Gastroesophageal sphincter (tissue), 4 donors: ENCODE results near the gene CLOCK. TPM values are rescaled to one million over a fixed set of nuclear protein-coding genes. Genes with fewer than 3 reads are reported as not detected.

Experiments used
- ATAC-seq: fragments of 150-250 bp; one replicate; pipeline ENCODE4 v1.9.1; 2016; ENCODE audit warnings: mild to moderate bottlenecking, moderate library complexity
- H3K27ac ChIP-seq, 4 donors: fragments of 200-600 bp; sonication (generic) in 3 of 4; 1 replicate in 3 of 4; 2 replicates in 1 of 4; pipeline ENCODE4 v1.5.1; 2016 to 2019
- H3K27me3 ChIP-seq: fragments of 200-600 bp; sonication (generic); one replicate; pipeline ENCODE4 v1.5.1; 2019
- H3K36me3 ChIP-seq, 2 donors: fragments of 200-600 bp; sonication (generic); one replicate each; pipeline ENCODE4 v1.5.1; 2019; ENCODE audit warnings: control low read depth in 1 of 2
- H3K4me1 ChIP-seq, 3 donors: fragments of 200-600 bp; sonication (generic); 1 replicate in 2 of 3; 2 replicates in 1 of 3; pipeline ENCODE4 v1.5.1; 2016 to 2019; ENCODE audit warnings: control low read depth in 2 of 3
- H3K4me3 ChIP-seq, 2 donors: fragments of 200-600 bp; sonication (generic); one replicate each; pipeline ENCODE4 v1.5.1; 2019; ENCODE audit warnings: mild to moderate bottlenecking in 1 of 2, moderate library complexity in 1 of 2
- H3K9me3 ChIP-seq, 3 donors: fragments of 200-600 bp; sonication (generic); one replicate each; pipeline ENCODE4 v1.5.1; 2017 to 2019; ENCODE audit warnings: control low read depth in 2 of 3
- EP300 ChIP-seq: sonication (generic); formaldehyde crosslinking; IDR thresholded peaks from one replicate; pipeline ENCODE4 v1.6.1; 2017; ENCODE audit warnings: antibody characterized with exemption, mild to moderate bottlenecking
- POLR2A ChIP-seq, 2 donors: fragments of 450-650 bp; IDR thresholded peaks; one replicate each; pipeline ENCODE4 v1.6.1; 2017; ENCODE audit warnings: antibody characterized with exemption in 2 of 2, mild to moderate bottlenecking in 2 of 2, moderate library complexity in 1 of 2
- POLR2AphosphoS5 ChIP-seq: sonication (generic); formaldehyde crosslinking; IDR thresholded peaks from one replicate; pipeline ENCODE4 v1.6.1; 2017; ENCODE audit warnings: antibody characterized with exemption
- WGBS, 2 donors: methylation state at CpG; one replicate each; pipeline ENCODE4 v1.1.5; 2018; ENCODE audit warnings: low coverage in 1 of 2; 5-methylcytosine and 5-hydroxymethylcytosine counted together
- total RNA-seq, 4 donors: library from RNA; depleted of rRNA; stranded (reverse); fragments of >200 nt; gene quantifications; one replicate each; pipeline ENCODE4 v1.1.0, GENCODE V29; 2016
- TF ChIP-seq, protein P1 (sequence below), 4 experiments: fragments of 200-600 bp in 2 of 4; fragments of 450-650 bp in 2 of 4; sonication (generic) in 1 of 4; IDR thresholded peaks; one replicate each; pipeline ENCODE4 v1.5.1; 2017 to 2019; ENCODE audit warnings: antibody characterized with exemption in 4 of 4, mild to moderate bottlenecking in 2 of 4, moderate library complexity in 2 of 4

The CLOCK gene
- total RNA-seq, 4 donors from 2014 or later = 30.0 to 55.7 (median 33.9) TPM

- no peak for TF ChIP-seq POLR2A (IDR thresholded peaks at IDR 0.05)
- TF ChIP-seq POLR2AphosphoS5 = no peak
- TF ChIP-seq, protein P1, sequence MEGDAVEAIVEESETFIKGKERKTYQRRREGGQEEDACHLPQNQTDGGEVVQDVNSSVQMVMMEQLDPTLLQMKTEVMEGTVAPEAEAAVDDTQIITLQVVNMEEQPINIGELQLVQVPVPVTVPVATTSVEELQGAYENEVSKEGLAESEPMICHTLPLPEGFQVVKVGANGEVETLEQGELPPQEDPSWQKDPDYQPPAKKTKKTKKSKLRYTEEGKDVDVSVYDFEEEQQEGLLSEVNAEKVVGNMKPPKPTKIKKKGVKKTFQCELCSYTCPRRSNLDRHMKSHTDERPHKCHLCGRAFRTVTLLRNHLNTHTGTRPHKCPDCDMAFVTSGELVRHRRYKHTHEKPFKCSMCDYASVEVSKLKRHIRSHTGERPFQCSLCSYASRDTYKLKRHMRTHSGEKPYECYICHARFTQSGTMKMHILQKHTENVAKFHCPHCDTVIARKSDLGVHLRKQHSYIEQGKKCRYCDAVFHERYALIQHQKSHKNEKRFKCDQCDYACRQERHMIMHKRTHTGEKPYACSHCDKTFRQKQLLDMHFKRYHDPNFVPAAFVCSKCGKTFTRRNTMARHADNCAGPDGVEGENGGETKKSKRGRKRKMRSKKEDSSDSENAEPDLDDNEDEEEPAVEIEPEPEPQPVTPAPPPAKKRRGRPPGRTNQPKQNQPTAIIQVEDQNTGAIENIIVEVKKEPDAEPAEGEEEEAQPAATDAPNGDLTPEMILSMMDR (IDR thresholded peaks at IDR 0.05) = no peak
- Histone ChIP-seq H3K27me3 (no peaks in the 10 kb centered on the region), H3K4me1 (peaks cover 0 to 12% (median 0%) of the 10 kb centered on the region in 3 donors), H3K36me3 (peaks cover 0 to 14% of the 10 kb centered on the region in 2 donors), H3K27ac (no peak overlapping the region), H3K9me3 (no peaks in the 10 kb centered on the region), H3K4me3 (no peak overlapping the region)
- WGBS, 2 donors = 75% methylated on average over 2 of the region's 2 CpGs
- no peak for ATAC-seq
Observed at GRCh38 chr4:55503169-55503568, 43.5 kb downstream of the CLOCK start.

DNA sequence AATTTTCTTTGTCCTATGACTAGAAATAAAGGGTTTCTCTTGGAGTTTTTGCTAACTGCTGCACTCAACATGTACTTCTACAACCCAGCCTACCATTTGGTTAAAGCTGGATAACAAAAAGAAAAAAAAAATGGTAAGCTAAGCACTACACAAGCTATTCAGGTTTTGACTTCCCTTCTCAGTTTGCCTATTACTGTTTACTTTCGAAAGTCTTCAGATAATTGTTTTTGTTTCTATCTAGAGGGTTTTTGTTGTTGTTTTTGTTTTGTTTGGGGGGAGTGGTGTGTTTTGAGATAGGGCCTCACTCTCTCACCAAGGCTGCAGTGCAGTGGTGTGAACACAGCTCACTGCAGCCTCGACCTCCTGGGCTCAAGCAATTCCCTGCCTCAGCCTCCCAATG is 46.6 kb downstream of the CLOCK start:
- TF ChIP-seq, protein P1 (IDR thresholded peaks at IDR 0.05) = no peak
- no peak for TF ChIP-seq EP300
- no peak for TF ChIP-seq POLR2A (IDR thresholded peaks at IDR 0.05)
- no peak for TF ChIP-seq POLR2AphosphoS5
- Histone ChIP-seq H3K27ac (no peak overlapping the region), H3K9me3 (no peaks in the 10 kb centered on the region), H3K27me3 (no peaks in the 10 kb centered on the region), H3K4me1 (peaks cover 0 to 10% (median 0%) of the 10 kb centered on the region in 3 donors), H3K36me3 (no peaks in the 10 kb centered on the region), H3K4me3 (no peak overlapping the region)
- no peak for ATAC-seq
- WGBS, 2 donors = 97 to 100% methylated on average over 1 to 2 of the region's 2 CpGs

DNA sequence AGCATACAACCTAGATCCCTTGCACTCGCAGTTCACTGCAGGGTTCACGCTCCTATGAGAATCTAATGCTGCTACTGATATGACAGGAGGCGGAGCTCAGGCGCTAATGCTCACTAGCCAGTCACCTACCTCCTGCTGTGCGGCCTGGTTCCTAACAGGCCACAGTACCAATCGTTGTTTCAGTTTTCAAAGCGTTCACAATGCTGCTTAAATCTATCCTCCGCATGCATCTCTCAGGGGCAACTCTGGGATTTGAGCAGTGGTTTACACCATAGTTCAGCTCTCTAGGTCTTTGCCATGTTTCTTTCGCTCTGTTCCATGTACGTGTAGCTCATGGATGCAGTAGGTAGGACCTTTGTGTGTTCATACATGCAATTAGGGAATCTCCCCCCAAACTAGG is 47.2 kb downstream of the CLOCK start:
- Histone ChIP-seq H3K27ac (no peak overlapping the region), H3K4me1 (peaks cover 0 to 10% (median 0%) of the 10 kb centered on the region in 3 donors), H3K36me3 (peaks cover 0 to 5% of the 10 kb centered on the region in 2 donors), H3K4me3 (no peak overlapping the region), H3K9me3 (peaks cover 0 to 4% (median 0%) of the 10 kb centered on the region in 3 donors), H3K27me3 (no peaks in the 10 kb centered on the region)
- no peak for ATAC-seq
- no peak for TF ChIP-seq POLR2A (IDR thresholded peaks at IDR 0.05)
- TF ChIP-seq POLR2AphosphoS5 = no peak
- TF ChIP-seq EP300 = no peak
- TF ChIP-seq, protein P1 (IDR thresholded peaks at IDR 0.05) = no peak
- WGBS, 2 donors = 91 to 95% methylated on average over 6 of the region's 10 CpGs

- WGBS, 2 donors = 3 to 29% methylated on average over 3 of the region's 3 CpGs
- Histone ChIP-seq H3K4me1 (peaks cover 0 to 10% (median 0%) of the 10 kb centered on the region in 3 donors), H3K27me3 (no peaks in the 10 kb centered on the region), H3K9me3 (peaks cover 0 to 4% (median 0%) of the 10 kb centered on the region in 3 donors), H3K4me3 (no peak overlapping the region), H3K36me3 (peaks cover 0 to 11% of the 10 kb centered on the region in 2 donors), H3K27ac (no peak overlapping the region)
- no peak for ATAC-seq
- TF ChIP-seq EP300 (no peak), POLR2AphosphoS5 (no peak)
Observed at GRCh38 chr4:55498051-55498450, 48.7 kb downstream of the CLOCK start.

GRCh38 chr4:55491486-55491885 is 55.2 kb downstream of the CLOCK start:
- H3K9me3 ChIP-seq = peaks cover 0 to 4% (median 0%) of the 10 kb centered on the region in 3 donors
- peaks cover 0 to 38% of the 10 kb centered on the region in 2 donors for H3K36me3 ChIP-seq
- H3K27me3 ChIP-seq = no peaks in the 10 kb centered on the region
- no peak overlapping the region for H3K4me3 ChIP-seq
- no peak for ATAC-seq
- TF ChIP-seq POLR2A (IDR thresholded peaks at IDR 0.05) (no peak), EP300 (no peak), POLR2AphosphoS5 (no peak)
- TF ChIP-seq, protein P1 (IDR thresholded peaks at IDR 0.05) = no peak
- WGBS, 2 donors = 18% methylated on average over 1 of the region's 1 CpG; no CpG with 5 or more reads in 1 of the 2 donors
- no peak overlapping the region for H3K27ac ChIP-seq
- H3K4me1 ChIP-seq = no peaks in the 10 kb centered on the region
